HCT116 (cell line): ENCODE data around the gene RAPGEF2.

Experiments used
- EZH2phosphoT487 ChIP-seq: fragments of 200-600 bp; IDR thresholded peaks from 2 replicates; pipeline ENCODE4 v1.6.1; 2018; ENCODE audit warnings: antibody characterized with exemption, borderline replicate concordance
- MAX ChIP-seq: IDR thresholded peaks from 2 replicates; pipeline ENCODE4 v1.6.1; 2012
- POLR2A ChIP-seq: IDR thresholded peaks from 2 replicates; pipeline ENCODE4 v1.7.0; 2011; ENCODE audit warnings: borderline replicate concordance; ENCODE audit not compliant: insufficient read depth, insufficient read length; ENCODE audit errors: extremely low read depth
- TF ChIP-seq, protein P1 (sequence below), 3 experiments: fragments of 200-600 bp in 1 of 3; sonication (generic) in 1 of 3; IDR thresholded peaks in 2 of 3; conservative IDR thresholded peaks in 1 of 3; 2 replicates each; pipeline ENCODE4 v1.5.1; 2012 to 2017; ENCODE audit warnings: low read depth in 2 of 3, low read length in 2 of 3, antibody characterized with exemption in 1 of 3, borderline replicate concordance in 1 of 3, control low read depth in 1 of 3, mild to moderate bottlenecking in 1 of 3, mixed read lengths in 1 of 3, mixed run types in 1 of 3, moderate library complexity in 1 of 3; ENCODE audit not compliant: insufficient read depth in 1 of 3

DNA sequence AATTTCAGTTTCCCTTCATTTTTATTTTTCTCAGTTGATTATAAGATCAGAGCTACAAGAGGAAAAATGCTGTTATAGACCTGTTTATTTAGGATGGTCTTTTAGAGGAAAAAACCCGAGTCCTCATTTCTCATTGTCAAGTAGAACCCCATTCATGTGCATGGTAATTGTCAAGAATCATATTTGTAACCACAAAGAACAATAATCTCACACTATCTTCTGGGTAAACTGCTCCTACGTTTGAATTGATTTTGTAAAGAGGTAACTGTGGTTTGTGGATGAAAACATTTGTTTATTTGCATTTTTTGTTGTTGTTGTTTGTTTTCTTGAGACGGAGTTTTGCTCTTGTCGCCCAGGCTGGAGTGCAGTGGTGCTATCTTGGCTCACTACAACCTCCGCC is 23.8 kb downstream of the RAPGEF2 start:
- TF ChIP-seq POLR2A (no peak), MAX (no peak), EZH2phosphoT487 (no peak)
- TF ChIP-seq, protein P1, sequence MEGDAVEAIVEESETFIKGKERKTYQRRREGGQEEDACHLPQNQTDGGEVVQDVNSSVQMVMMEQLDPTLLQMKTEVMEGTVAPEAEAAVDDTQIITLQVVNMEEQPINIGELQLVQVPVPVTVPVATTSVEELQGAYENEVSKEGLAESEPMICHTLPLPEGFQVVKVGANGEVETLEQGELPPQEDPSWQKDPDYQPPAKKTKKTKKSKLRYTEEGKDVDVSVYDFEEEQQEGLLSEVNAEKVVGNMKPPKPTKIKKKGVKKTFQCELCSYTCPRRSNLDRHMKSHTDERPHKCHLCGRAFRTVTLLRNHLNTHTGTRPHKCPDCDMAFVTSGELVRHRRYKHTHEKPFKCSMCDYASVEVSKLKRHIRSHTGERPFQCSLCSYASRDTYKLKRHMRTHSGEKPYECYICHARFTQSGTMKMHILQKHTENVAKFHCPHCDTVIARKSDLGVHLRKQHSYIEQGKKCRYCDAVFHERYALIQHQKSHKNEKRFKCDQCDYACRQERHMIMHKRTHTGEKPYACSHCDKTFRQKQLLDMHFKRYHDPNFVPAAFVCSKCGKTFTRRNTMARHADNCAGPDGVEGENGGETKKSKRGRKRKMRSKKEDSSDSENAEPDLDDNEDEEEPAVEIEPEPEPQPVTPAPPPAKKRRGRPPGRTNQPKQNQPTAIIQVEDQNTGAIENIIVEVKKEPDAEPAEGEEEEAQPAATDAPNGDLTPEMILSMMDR (IDR thresholded peaks at IDR 0.05 in 2 of 3, conservative IDR thresholded peaks at IDR 0.05 in 1 of 3; ENCODE audit: borderline replicate concordance in 1 of 3, insufficient read depth in 1 of 3, low read depth in 2 of 3, low read length in 2 of 3) = no peak
